ENCODE measurements around the gene LRMDA. TPM values are rescaled to one million over a fixed set of nuclear protein-coding genes. Genes with fewer than 3 reads are reported as not detected.

LRMDA gene
- total and polyA plus RNA-seq, 10 of the 15 experiments (the other 5 are each of a cell fraction or from before 2014, with no cell fraction given), result 0.07 to 0.54 (median 0.29) TPM; not detected in 4

- Histone ChIP-seq H3K36me3 (ENCODE audit: control insufficient read depth in 2 of 2, insufficient read depth in 2 of 2, low read length in 1 of 2) (no peaks in the 10 kb centered on the region), H4K20me1 (ENCODE audit: control insufficient read depth, insufficient read depth) (no peaks in the 10 kb centered on the region), H3K9ac (ENCODE audit: control insufficient read depth, insufficient read depth, low read length) (no peak overlapping the region), H3K27ac (ENCODE audit: control insufficient read depth, insufficient read depth) (no peak overlapping the region), H3K4me1 (ENCODE audit: control insufficient read depth, insufficient read depth, low read length) (no peaks in the 10 kb centered on the region), H3K79me2 (ENCODE audit: control insufficient read depth, insufficient read depth, low read length) (no peaks in the 10 kb centered on the region), H2AFZ (ENCODE audit: control insufficient read depth, low read depth, low read length) (no peak overlapping the region), H3K9me3 (replicated peaks; ENCODE audit: control insufficient read depth, insufficient read depth, low read length) (no peaks in the 10 kb centered on the region), H3K4me3 (no peak overlapping the region), H3K4me2 (ENCODE audit: control insufficient read depth, insufficient read depth) (no peak overlapping the region), H3K27me3 (replicated peaks in 1 of 2; ENCODE audit: control insufficient read depth in 2 of 2, insufficient read depth in 2 of 2, low read length in 1 of 2) (no peaks in the 10 kb centered on the region)
- no peak for ATAC-seq
- intact Hi-C loops (cut with micrococcal nuclease; ENCODE audit: unreplicated experiment) (no loop called here), in situ Hi-C loops (cut with MboI) (no loop called here)
- ChIA-PET SMC1A (ENCODE audit: uncharacterized antibody, unreplicated experiment) (interaction anchor here (0.6 to 3.6 kb wide), 8 partner anchors 8 to 148 kb away, joined by 3 to 21 read pairs (median 4); partner anchors contain the start of gene LRMDA), RAD21 (ENCODE audit: unreplicated experiment) (interaction anchor here (0.9 kb wide), 1 partner anchor 46 kb away, joined by 3 read pairs; no protein-coding TSS in a partner anchor), POLR2A (interaction anchor here (2.1 kb wide), 1 partner anchor 12 kb away, joined by 4 read pairs; no protein-coding TSS in a partner anchor), CTCF (interaction anchor here (1.2 kb wide), 2 partner anchors 9 to 12 kb away, joined by 3 to 5 read pairs; no protein-coding TSS in a partner anchor)
- TF ChIP-seq MXI1 (IDR thresholded peaks at IDR 0.05; ENCODE audit: low read depth, low read length) (no peak), ZNF274 (IDR thresholded peaks at IDR 0.05; ENCODE audit: insufficient read depth, insufficient read length) (no peak), ZSCAN29 (IDR thresholded peaks at IDR 0.05) (no peak), CBX5 (IDR thresholded peaks at IDR 0.05; ENCODE audit: low read depth) (no peak), STAT1 (conservative IDR thresholded peaks at IDR 0.05) (no peak), SRF (IDR thresholded peaks at IDR 0.05; ENCODE audit: low read depth in 2 of 2, low read length in 2 of 2) (no peak), KAT2A (conservative IDR thresholded peaks at IDR 0.05; ENCODE audit: control insufficient read depth, low read depth, low read length) (no peak), TBL1XR1 (IDR thresholded peaks at IDR 0.05; ENCODE audit: low read depth, low read length) (no peak), PAX5 (IDR thresholded peaks at IDR 0.05; ENCODE audit: borderline replicate concordance, low read depth, low read length) (no peak), CHD2 (IDR thresholded peaks at IDR 0.05; ENCODE audit: borderline replicate concordance, low read depth, low read length) (no peak), BMI1 (IDR thresholded peaks at IDR 0.05; ENCODE audit: borderline replicate concordance) (no peak)
- TF ChIP-seq, protein P1, sequence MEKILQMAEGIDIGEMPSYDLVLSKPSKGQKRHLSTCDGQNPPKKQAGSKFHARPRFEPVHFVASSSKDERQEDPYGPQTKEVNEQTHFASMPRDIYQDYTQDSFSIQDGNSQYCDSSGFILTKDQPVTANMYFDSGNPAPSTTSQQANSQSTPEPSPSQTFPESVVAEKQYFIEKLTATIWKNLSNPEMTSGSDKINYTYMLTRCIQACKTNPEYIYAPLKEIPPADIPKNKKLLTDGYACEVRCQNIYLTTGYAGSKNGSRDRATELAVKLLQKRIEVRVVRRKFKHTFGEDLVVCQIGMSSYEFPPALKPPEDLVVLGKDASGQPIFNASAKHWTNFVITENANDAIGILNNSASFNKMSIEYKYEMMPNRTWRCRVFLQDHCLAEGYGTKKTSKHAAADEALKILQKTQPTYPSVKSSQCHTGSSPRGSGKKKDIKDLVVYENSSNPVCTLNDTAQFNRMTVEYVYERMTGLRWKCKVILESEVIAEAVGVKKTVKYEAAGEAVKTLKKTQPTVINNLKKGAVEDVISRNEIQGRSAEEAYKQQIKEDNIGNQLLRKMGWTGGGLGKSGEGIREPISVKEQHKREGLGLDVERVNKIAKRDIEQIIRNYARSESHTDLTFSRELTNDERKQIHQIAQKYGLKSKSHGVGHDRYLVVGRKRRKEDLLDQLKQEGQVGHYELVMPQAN (conservative IDR thresholded peaks at IDR 0.05), result no peak
- TF ChIP-seq, protein P2, sequence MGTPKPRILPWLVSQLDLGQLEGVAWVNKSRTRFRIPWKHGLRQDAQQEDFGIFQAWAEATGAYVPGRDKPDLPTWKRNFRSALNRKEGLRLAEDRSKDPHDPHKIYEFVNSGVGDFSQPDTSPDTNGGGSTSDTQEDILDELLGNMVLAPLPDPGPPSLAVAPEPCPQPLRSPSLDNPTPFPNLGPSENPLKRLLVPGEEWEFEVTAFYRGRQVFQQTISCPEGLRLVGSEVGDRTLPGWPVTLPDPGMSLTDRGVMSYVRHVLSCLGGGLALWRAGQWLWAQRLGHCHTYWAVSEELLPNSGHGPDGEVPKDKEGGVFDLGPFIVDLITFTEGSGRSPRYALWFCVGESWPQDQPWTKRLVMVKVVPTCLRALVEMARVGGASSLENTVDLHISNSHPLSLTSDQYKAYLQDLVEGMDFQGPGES (IDR thresholded peaks at IDR 0.05), result no peak
- TF ChIP-seq, protein P3, sequence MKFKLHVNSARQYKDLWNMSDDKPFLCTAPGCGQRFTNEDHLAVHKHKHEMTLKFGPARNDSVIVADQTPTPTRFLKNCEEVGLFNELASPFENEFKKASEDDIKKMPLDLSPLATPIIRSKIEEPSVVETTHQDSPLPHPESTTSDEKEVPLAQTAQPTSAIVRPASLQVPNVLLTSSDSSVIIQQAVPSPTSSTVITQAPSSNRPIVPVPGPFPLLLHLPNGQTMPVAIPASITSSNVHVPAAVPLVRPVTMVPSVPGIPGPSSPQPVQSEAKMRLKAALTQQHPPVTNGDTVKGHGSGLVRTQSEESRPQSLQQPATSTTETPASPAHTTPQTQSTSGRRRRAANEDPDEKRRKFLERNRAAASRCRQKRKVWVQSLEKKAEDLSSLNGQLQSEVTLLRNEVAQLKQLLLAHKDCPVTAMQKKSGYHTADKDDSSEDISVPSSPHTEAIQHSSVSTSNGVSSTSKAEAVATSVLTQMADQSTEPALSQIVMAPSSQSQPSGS (IDR thresholded peaks at IDR 0.05; ENCODE audit: low read length), result no peak
- TF ChIP-seq, protein P4, sequence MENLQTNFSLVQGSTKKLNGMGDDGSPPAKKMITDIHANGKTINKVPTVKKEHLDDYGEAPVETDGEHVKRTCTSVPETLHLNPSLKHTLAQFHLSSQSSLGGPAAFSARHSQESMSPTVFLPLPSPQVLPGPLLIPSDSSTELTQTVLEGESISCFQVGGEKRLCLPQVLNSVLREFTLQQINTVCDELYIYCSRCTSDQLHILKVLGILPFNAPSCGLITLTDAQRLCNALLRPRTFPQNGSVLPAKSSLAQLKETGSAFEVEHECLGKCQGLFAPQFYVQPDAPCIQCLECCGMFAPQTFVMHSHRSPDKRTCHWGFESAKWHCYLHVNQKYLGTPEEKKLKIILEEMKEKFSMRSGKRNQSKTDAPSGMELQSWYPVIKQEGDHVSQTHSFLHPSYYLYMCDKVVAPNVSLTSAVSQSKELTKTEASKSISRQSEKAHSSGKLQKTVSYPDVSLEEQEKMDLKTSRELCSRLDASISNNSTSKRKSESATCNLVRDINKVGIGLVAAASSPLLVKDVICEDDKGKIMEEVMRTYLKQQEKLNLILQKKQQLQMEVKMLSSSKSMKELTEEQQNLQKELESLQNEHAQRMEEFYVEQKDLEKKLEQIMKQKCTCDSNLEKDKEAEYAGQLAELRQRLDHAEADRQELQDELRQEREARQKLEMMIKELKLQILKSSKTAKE (IDR thresholded peaks at IDR 0.05; ENCODE audit: low read depth, poor library complexity, severe bottlenecking), result no peak
- no peak for DNase-seq (ENCODE audit: low read depth, low spot score)
- no TSS peak for BruUV-seq (replicated peaks)
- no peak for FAIRE-seq
These were observed 10.3 kb downstream of the LRMDA start for GRCh38 chr10:75441682-75442081.

All from GM12878 (cell line).